HG03196 (cell line): ENCODE measurements around the gene ALKBH3.

Experiments
- ATAC-seq: cut with Tn5 transposase; IDR thresholded peaks from one replicate; pipeline ENCODE4 v1.9.1; 2021; ENCODE audit not compliant: unreplicated experiment

The ALKBH3 gene

GRCh38 chr11:43894546-43894945, 13.9 kb downstream of the ALKBH3 start:
- no peak for ATAC-seq

GRCh38 chr11:43895601-43896000, 15.0 kb downstream of the ALKBH3 start:
- no peak for ATAC-seq

- no peak for ATAC-seq
Observed at GRCh38 chr11:43898574-43898973, 17.9 kb downstream of the ALKBH3 start.

GRCh38 chr11:43899094-43899493, 18.5 kb downstream of the ALKBH3 start:
- ATAC-seq, result no peak

GRCh38 chr11:43901551-43901950, 20.9 kb downstream of the ALKBH3 start:
- no peak for ATAC-seq

GRCh38 chr11:43903078-43903477, 22.4 kb downstream of the ALKBH3 start:
- ATAC-seq, result no peak

- ATAC-seq, result no peak
Observed at GRCh38 chr11:43903969-43904368, 23.3 kb downstream of the ALKBH3 start.

- no peak for ATAC-seq
Observed at GRCh38 chr11:43904742-43905535, 24.3 kb downstream of the ALKBH3 start.

- no peak for ATAC-seq
Observed at GRCh38 chr11:43905813-43906241, 25.2 kb downstream of the ALKBH3 start.

- ATAC-seq, result no peak
Observed at GRCh38 chr11:43907028-43907975, 26.7 kb downstream of the ALKBH3 start.

- ATAC-seq, result no peak
Observed at GRCh38 chr11:43908191-43908590, 27.6 kb downstream of the ALKBH3 start.

GRCh38 chr11:43908683-43909082, 28.1 kb downstream of the ALKBH3 start:
- no peak for ATAC-seq

- ATAC-seq, result no peak
Observed at GRCh38 chr11:43913829-43914380, 33.3 kb downstream of the ALKBH3 start.

GRCh38 chr11:43914466-43914865, 33.8 kb downstream of the ALKBH3 start:
- ATAC-seq, result no peak

GRCh38 chr11:43916621-43917020, 36.0 kb downstream of the ALKBH3 start:
- ATAC-seq, result no peak

GRCh38 chr11:43917851-43918250, 37.2 kb downstream of the ALKBH3 start:
- ATAC-seq, result no peak

- ATAC-seq, result no peak
Observed at GRCh38 chr11:43918662-43919061, 38.0 kb downstream of the ALKBH3 start.

GRCh38 chr11:43919852-43920597, 39.4 kb downstream of the ALKBH3 start:
- ATAC-seq, result no peak

- peak; percentile 49 for ATAC-seq
Observed at GRCh38 chr11:43920598-43921419, 40.2 kb downstream of the ALKBH3 start.
